ENCODE results near the gene FARSB.

DNA sequence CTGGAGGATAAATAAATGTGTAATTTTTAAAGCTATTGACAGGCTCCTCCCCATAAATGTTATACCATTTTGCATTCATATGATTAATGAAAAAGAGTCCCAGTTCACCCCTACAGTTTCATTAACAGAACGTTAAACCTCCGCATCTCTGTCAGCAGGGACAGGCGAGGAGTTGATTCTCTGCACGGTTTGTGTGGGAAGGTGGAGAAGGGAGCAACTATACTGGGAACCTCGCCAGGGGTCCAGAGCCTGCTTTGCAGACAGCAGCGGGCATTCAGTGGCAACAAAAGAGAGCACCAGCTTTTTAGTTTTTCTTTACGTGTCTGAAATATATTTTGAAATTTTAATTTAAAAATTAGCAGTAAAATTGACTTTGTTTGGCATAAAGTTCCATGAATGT is 101.4 kb downstream of the FARSB start:
- TF ChIP-seq CTCF (IDR thresholded peaks at IDR 0.05), result no peak
- TF ChIP-seq POLR2A (IDR thresholded peaks at IDR 0.05), result no peak

Data from prostate gland (tissue), 2 donors.